Frontal cortex (tissue), 4 donors: Measurements from ENCODE around the gene TAS1R3. TPM values are rescaled to one million over a fixed set of nuclear protein-coding genes. Genes with fewer than 3 reads are reported as not detected.
A peak's percentile ranks its signal among the peaks of the same experiment; 100 is the strongest.

ENCODE experiments used
- DNase-seq, 2 donors: peaks; one replicate each; pipeline ENCODE4 v3.0.0; 2012; ENCODE audit warnings: low spot score in 2 of 2
- FAIRE-seq: peaks from 2 replicates; lab custom pipeline; 2012; peaks lifted over from hg19 to GRCh38; lab: Jason Lieb, UNC
- total RNA-seq: library from RNA; depleted of rRNA; stranded (reverse); fragments of >200 nt; gene quantifications from one replicate; pipeline ENCODE4 v1.2.3, GENCODE V29; 2014
- donor health status: control.
- donor health status: control.
- donor health status: control.

Gene TAS1R3
- total RNA-seq, 1 donor from 2014 or later: 0.41 TPM

DNA sequence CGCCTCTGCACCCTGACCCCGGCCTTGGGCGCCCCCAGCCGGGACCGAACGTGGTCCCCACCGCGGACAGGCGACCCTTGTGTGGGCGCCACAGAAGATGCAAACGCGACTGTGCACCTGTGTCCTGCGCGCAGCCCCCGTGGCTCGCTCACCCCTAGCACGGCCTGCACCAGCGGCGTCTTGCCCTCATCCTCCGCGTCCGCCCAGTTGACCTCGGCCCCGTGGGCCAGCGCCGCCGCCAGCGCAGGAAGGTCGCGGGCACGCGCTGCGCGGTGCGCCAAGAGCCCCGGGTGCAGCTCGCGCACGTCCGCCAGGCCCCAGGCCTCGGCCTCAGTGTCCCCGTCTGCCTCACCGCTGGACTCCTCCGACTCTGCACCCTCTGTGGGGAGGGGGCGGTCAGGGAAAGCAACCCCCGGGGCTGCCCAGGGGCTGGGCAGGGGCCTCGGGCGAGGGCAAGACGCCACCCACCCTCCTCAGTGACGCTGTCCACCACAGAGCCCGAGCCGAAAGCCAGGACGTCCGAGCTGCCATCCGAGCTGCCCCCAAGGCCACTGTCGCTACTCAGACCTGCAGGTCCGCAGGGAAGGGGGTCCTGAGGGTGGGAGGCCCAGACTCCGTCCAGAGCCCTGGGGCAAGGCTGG, 36.7 kb upstream of the TAS1R3 start:
- FAIRE-seq: no peak
- DNase-seq: no peak

DNA sequence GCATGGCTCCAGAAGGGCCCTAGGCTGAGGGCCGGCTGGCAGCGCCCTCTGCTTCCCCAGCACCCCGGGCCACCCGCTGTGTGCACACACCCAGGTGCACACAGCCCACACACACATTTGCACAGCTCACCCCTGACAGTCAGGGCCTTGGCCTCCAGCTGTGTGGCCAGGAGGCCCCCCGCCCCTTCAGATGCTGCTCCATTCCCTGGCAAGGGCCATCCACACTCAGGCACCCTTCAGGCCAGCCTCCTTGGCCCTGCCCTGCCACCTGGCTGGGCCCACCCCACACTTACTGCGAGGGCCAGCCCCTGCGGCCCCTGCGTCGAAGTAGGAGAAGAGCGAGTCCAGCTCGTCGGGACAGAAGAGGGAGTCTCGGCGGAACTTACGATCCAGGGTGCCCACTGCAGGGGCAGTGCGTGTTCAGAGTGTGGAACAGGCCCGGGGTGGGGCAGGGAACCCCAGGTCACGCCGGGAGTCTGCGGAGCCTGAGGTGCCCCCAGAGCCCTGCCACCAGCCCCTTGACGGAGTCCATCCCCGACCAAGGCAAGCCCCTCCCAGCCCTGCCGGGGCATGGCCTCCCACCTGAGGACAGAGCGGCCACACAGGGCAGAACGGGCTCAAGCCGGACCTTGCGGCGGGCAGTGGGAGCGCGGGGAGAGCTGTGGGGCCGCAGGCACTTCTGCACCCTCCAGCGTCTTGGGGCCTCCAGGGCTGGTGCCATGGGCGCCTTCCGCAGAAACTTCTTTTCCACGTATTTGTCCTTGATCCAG, 35.7 kb upstream of the TAS1R3 start:
- DNase-seq: no peak
- no peak for FAIRE-seq

DNA sequence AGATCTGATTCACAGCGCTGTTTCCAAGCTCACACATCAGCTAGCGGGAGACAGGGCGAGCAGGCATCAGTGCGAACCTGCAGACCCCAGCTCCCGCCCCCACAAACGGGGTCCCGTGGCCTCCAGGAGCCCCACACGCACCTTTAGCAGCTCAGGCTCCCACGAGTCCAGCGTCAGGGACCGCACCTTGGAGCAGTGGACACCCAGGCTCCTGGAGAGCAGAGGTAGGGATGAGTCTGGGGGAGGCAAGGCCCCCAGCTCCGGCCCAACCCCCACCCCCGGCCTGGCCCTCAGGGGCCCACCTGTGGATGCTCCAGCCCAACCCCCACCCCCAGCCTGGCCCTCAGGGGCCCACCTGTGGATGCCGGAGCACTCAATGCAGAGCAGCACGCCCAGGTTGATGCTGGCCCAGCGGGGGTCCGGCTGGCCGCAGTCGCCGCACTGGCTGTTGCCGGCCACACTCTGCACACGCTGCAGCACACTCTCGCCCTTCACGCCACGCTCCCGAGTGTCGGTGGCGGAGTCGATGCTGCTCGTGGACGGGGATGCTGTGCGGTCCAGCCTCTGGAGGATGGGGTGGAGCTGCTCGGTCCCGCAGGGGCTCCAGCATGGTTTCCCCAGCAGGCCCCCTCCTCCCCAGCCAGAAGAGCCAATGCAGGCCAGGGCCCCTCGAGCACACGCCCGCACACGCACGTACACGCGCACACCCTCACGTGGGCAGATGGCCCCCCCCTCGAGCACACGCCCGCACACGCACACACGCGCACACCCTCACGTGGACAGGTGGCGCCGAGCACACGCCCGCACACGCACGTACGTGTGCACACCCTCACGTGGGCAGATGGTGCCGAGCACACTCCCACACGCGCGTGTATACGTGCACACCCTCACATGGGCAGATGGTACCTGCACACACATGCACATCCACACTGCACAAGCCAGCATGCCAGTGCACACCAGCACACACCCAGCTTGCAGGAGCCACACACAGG, 34.7 kb upstream of the TAS1R3 start:
- FAIRE-seq: no peak
- no peak for DNase-seq

DNA sequence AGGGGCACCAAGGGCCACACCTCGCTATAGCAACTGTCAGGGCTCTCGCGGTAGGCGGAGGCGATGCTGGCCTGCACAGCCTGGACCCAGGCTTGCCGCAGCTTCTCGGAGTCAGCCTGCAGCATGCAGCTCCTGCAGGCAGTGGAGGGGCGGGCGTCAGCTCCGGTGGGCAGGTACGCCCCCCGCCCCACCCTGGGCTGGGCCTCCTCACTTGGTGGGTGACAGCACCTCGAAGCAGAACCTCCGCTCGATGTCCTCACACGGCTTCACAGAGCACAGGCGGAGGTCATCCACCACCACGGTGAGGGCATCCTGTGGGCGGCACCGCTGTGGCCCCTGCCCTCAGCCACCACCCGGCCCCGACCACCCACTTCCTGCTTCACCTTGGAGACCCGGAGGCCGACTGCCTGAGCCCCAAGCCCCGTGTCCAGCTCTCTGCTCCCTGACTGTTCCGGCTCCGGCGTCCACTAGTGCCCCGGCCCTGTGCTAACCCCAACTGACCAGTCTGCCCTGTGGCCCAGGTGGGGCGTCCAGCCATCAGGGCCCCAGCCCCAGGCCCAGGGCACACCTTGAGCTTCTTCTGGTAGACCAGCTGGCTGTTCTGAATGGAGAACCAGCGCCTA, 33.2 kb upstream of the TAS1R3 start:
- DNase-seq (no peak), FAIRE-seq (no peak)

DNA sequence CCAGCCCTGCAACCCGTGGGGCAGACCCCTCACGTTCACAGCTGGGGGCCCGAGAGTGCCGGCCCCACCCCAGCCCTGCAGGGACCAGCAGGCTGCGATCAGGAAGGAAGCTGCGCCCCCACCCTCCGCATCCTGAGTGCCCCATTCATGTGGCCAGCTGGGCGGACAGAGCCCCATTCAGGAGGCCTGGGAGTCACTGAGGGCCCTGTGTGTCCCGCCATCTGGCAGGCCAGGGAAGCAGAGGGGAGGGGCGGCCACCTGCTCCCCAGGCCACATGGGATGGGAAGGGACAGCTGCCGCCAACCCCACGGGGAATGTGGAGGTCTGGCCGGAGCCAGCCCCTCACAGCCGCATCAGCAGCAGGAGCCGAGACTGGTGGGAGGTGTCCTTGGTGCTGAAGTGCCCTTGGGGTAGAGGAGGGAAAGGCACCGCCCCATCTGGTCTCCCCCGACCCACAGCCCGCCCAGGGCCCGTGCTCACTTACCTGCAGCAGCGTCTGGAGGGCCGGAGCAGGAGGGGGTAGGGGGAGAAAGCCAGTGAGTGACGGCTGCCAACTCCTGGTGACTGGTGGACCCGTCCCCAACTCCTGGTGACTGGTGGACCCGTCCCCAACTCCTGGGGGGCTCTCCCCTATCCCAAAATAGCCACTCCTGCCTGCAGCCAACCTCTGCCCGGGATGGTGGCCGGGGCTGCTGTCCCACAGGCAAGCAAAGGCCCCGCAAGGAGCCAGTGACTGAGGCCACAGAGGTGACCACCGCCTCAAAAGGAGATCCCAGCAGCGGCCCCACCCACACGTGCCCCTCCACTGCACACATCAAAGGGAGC, 32.0 kb upstream of the TAS1R3 start:
- FAIRE-seq (peak; percentile 53), DNase-seq (peak; percentile 77 to 94)

DNA sequence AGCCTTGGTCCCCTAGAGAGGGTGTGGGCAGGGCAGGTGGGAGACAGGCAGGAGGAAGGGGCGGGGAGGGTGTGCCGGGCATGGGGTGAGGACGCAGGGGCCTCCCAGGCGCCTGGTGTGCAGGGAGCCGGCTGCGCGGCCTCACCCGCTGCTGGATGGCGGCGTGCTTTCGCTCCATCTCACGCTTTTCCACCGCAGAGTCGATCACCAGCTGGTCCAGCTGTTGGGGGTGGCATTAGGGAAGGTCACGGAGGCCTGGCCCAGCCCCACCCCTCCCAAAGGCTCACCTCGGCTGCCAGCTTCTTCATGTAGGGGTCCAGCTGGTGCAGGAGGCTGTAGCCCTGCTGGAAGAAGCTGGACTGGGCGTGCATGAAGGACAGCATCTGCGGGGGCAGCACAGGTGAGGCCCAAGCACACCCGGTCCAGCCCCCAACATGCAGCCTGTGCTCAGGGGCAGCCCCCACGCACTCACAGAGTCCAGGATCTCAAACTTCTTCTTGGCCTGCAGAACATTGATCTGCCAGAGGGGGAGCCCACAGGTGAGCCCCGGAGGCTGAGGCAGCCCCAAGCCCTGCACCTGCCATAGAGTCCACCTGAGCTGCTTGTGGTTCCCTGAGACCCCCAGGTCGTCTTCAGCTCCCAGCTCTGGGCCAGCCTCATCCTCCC, 31.3 kb upstream of the TAS1R3 start:
- DNase-seq (no peak), FAIRE-seq (no peak)

DNA sequence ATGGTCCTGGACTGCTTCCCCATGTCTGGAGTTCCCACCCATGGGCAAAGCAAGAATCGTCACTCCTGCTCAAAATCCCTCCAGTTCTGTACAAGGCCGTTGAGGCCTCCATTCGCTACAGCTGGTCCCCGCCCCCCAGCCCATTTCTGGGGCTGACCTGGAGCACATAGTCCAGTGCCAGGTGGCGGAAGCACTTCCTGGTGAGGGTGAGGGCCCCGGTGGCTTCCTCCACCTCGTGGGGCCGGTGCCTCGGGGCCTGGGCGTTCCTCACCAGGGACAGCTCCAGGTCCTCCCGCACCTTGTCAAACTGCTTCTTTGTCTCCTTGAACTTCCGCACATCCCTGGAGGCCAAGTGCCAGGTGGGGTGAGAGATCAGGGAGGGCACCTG, 30.7 kb upstream of the TAS1R3 start:
- FAIRE-seq (no peak), DNase-seq (no peak)

DNA sequence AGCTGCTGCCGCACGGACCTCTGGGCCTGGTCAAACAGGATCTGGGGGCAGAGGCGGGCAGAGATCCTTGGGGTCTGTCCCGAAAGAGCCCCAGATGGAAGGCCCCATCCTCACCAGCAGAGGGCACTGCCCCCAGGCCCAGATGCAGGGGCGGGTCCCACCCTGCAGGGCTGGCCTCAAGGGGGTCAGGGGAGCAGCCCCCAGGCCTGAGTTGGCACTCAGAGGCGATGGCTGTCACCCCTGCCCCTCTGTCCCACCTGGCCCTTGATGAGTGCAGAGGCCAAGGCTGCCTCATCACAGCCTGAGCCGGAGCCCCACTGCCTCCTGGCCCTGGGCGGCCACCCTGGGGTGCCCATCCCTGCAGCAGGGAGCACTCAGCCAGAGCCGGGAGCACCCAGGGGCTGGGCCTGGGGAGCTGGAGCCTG, 29.1 kb upstream of the TAS1R3 start:
- FAIRE-seq: no peak
- DNase-seq: no peak

DNA sequence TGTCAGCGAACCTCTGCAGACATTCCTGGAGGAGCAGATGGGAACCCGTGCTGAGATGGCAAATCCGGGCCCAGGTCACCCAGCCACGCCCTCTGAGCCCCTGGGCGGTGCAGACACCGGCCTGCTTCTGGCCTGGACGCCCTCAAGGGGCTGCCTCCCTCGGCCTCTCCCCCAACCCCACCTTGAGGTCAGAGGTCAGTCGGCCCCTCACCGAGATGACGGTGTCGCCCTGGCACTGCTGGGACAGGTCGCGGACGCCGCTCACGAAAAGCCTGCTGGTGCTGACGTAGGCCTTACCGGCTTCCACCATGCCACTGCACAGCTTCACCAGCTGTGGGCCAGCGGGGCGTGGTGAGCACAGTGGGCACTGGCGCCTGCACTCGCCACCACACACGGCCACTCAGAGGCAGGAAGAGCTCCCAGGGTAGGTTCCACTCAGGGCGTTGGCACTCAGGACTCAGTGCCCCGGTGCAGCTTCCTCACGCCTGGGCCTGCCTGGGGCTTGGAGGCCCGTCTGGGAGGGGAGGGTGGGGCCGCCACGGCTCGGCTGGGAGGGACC, 28.1 kb upstream of the TAS1R3 start:
- no peak for DNase-seq
- no peak for FAIRE-seq

DNA sequence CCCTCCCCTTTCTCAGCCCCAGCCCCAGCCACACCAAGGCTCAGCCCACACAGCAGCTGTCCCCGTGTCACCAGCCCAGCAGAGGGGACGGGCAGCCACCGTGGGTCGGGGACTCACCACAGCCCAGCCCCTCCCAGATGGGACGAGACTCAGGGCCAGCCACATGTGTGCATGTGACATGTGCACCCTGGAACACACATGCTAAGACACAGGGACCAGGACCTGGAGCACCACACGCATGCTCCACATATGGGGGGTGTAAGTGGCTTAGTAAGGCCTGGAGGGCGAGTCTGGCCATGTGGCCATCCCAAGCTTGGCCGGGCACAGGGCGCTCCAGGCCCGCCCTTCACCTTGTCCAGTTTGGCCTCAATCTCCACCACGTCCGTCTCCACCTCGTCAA, 27.3 kb upstream of the TAS1R3 start:
- FAIRE-seq (no peak), DNase-seq (no peak)

DNA sequence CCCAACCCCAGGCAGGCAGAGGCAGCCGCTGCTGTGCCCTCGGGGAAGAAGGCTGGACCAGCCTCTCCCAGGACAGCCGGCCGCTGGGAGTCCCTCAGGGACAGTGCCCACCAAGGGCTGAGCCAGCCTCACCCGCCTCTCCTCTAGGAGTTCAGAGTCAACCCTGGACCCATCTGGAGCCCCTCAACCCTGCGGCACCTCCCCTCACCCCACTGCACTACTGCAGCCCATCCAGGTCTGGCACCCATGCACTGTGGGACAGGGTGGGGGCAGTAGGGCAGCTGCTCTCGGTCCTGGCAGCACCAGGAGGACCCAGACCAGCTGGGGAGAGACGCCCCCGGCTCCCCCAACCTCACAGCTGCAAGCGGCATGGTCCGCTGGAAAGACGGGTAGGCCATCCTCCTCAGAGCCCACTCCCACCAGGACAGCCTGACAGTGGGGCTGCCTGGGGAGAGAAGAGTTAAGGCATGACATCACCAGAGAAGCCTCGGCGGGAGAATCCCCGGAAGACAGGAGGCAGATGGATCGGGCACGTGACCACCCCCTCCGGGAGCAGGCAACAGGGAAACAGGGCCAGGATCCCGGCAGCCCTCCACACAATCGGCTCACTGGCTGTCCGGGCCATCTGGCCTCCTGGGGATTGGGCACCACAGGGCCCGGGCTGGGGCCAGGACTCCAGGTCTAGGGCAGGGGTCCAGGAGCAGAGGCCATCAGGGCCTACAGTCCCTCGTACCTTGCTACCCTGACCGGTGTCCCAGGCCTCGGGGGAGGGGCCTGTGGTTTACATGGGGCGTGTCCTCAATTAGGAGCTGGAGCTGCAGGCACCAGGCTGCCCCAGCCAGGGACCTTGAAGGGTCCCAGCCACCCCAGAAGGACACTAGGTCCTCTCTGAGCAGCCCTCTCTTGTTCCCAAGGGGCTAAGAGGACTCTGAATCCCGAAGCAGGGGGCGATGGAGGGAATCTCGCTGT, 26.5 kb upstream of the TAS1R3 start:
- DNase-seq: peak; percentile 84 to 89
- FAIRE-seq: no peak

DNA sequence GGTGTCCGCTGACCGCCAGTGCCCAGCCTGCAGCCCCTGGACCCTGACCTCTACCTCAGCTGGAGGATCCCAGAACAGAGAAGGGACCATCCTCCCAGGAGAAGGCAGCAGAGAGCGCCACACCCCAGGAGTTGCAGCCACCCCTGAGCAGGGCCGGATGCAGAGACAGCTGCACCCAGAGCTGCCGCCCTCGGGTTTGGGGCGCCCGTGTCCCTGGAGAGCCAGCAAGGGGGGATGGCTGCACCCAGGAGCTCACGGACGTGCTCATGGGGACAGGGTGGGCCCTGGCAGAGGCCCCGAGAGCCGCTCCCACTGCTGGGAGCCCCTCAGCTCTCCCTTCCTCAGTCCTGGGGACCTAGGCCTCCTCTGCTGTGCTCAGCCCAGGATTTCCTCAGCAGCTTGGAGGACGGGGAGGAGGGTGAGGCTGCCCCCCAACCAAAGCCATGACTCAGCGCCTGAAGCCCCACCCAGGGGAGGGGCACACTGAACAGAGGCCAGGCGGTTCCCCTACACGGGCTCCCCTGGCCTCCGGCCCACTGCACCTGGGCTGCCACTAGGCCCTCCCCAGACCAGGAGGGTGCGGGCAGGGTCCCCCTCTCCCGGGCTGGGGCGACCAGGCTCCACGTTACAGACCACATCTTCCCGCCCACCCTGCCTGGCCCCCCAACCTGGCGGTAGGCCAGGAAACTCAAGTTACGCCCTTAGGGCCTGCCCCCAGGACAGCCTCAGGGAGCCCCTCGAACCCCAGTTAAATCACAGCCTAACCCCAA, 25.6 kb upstream of the TAS1R3 start:
- FAIRE-seq (no peak), DNase-seq (peak in 1 of 2 donors; percentile 64)

DNA sequence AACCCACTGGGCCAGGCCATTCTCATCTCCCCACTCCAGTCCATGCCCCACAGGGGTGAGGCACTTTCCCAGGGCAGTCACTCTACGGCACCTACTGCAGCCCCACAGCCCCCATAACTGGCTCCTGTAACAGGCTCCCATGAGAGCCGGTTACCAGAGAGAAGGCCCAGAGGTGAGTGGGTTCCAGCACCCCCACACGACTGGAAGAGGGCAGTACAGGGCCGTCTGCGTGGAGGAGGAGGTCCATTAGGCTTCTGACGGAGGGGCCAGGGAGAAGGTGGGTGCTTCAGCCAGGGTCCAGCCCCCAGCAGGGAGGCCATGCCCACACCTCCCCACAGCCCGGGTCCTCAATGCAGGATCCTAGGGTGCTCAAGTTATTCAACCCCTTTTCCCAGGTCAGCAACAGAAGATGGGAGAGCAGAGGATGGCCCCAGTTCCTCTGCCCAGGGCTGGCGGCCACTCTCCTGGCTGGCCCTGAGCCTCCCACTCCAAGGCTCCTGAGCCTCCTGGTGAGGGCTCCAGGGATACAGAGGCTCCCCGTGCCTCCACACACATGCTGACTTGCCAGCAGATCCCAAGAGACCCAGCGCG, 24.9 kb upstream of the TAS1R3 start:
- DNase-seq: no peak
- FAIRE-seq: no peak

DNA sequence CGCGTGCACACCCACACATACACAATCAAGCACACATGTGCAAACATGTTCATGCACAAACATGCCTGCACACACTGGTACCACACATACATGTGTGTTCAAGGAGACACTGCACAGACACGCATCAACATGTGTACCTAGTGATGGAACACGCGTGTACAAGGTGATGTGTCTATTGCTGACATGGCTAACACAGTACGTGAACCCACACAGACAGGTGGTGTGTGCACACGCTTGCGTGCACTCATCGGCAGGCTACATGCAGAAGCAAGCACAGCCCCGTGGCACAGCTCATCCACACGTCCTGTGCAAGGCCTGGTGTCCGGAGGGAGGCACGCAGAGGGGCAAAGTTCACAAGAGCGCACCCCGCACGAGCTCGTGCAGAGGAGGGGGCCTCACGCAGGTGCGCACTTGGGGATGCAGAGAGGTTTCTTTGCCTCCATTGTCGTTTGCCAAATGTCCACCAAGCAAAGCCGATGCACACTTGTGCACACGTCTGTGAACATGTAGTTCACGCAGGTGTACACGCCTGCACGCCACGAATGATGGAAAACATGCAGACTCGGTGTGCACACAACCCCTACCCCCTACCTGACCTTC, 24.3 kb upstream of the TAS1R3 start:
- FAIRE-seq: no peak
- no peak for DNase-seq

DNA sequence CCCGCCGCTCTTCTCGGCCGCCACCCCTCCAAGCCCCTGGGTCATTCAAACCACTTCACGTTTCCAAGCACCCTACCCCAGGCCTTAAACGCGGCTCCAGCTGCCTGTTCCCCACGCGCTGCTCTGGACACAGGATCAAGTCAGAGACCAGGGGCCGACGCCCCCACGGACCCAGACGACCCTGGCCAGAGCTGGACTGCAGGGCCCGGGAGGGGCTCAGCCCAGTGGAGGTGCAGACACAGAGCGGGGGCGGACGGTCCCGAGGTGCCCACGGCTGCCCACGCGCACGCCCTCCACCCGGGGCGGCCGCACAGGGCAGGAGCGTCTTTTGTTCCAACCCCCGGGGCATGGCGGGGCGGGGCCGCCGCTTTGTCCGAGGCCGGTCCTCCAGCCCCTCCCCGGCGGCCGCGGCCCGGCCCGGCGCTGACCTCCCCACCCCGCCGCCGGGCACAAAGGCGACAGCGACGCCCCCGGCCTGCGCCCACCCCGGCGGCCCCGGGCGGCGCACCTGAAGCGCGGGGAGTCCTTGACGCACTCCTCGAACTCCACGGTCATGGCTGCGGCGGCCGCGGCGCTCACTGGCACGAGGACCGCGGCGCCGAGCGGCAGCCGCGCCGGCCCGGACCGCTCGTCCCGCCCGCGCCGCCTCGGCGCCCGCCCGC, 23.7 kb upstream of the TAS1R3 start:
- peak in 1 of 2 donors; percentile 36 for DNase-seq
- no peak for FAIRE-seq
